ENCODE data around the gene RBFOX1.

The RBFOX1 gene

GRCh38 chr16:7335991-7336634 lies 3.5 kb downstream of the RBFOX1 start:
- DNase-seq, result no peak

- no peak for DNase-seq
Measured at GRCh38 chr16:7336742-7337141, 4.1 kb downstream of the RBFOX1 start.

GRCh38 chr16:7338826-7339225 lies 6.2 kb downstream of the RBFOX1 start:
- DNase-seq, result no peak

- DNase-seq, result no peak
Measured at GRCh38 chr16:7339700-7340099, 7.1 kb downstream of the RBFOX1 start.

- DNase-seq, result no peak
Measured at GRCh38 chr16:7340938-7341337, 8.3 kb downstream of the RBFOX1 start.

GRCh38 chr16:7342598-7342997 lies 10.0 kb downstream of the RBFOX1 start:
- DNase-seq, result no peak

GRCh38 chr16:7343243-7343642 lies 10.6 kb downstream of the RBFOX1 start:
- DNase-seq, result no peak

- no peak for DNase-seq
Measured at GRCh38 chr16:7344830-7345780, 12.5 kb downstream of the RBFOX1 start.

- DNase-seq, result no peak
Measured at GRCh38 chr16:7350806-7351205, 18.2 kb downstream of the RBFOX1 start.

GRCh38 chr16:7351610-7352510 lies 19.2 kb downstream of the RBFOX1 start:
- no peak for DNase-seq

GRCh38 chr16:7355758-7356157 lies 23.1 kb downstream of the RBFOX1 start:
- no peak for DNase-seq

- DNase-seq, result no peak
Measured at GRCh38 chr16:7361416-7362129, 28.9 kb downstream of the RBFOX1 start.

- DNase-seq, result no peak
Measured at GRCh38 chr16:7362231-7362630, 29.6 kb downstream of the RBFOX1 start.

GRCh38 chr16:7363422-7364417 lies 31.1 kb downstream of the RBFOX1 start:
- no peak for DNase-seq

GRCh38 chr16:7366041-7366440 lies 33.4 kb downstream of the RBFOX1 start:
- DNase-seq, result no peak

GRCh38 chr16:7366993-7367880 lies 34.6 kb downstream of the RBFOX1 start:
- no peak for DNase-seq

- no peak for DNase-seq
Measured at GRCh38 chr16:7369204-7369603, 36.6 kb downstream of the RBFOX1 start.

GRCh38 chr16:7372095-7372494 lies 39.5 kb downstream of the RBFOX1 start:
- no peak for DNase-seq

- DNase-seq, result no peak
Measured at GRCh38 chr16:7373776-7374175, 41.1 kb downstream of the RBFOX1 start.
